ENCODE data around the gene EDC4. TPM values are rescaled to one million over a fixed set of nuclear protein-coding genes. Genes with fewer than 3 reads are reported as not detected.

Gene EDC4
- 50.7 to 67.5 TPM (median 64.8 TPM) in 5 replicates for total RNA-seq (2022; extraction: Qiagen RNA extraction; ENCODE audit: low read depth)

GRCh38 chr16:67872631-67873434 is at the start of gene EDC4:
TSS of gene EDC4 (plus strand) at chr16:67873052. CDS start at chr16:67873262, 210 bp downstream.

DNA sequence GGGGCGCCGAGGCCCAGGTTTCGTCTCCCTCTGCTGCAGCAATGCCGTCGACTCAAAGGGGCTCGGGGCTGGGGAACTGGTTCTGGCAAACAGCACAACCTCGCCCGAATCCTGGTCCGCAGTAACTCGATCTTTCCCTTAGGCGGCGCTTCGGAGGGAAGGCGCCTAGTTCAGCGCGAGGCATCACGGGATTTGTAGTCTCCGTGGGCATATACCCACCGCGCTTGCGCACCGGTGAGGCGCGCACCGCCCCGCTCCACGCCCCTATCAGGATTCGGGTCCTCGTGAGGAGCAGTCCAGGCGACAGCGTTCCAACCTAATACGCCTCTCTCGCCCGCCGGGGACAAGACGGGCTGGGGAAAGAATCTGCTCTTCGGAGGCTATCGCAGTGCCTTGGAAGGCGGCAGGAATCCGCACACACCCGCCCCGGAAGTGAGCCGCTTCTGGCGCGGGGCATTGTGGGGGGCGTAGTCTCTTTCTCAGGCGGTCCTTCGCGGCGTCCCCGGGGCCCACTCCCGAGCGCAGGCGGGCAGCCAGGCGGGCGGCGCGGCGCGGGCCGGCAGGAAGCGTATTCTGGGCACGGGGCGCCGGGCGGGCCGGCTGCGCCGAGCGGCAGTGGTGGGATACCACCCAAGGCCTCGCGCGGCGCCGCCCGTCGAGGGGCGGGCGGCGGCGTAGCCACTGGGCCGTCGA is 30.9 kb upstream of the EDC4 start, which contains the start of gene THAP11:
Gene THAP11 (plus strand): TSS at position 505 of the 693 bp plus-strand sequence. CDS start 235 bp downstream, outside the sequence.

DNA sequence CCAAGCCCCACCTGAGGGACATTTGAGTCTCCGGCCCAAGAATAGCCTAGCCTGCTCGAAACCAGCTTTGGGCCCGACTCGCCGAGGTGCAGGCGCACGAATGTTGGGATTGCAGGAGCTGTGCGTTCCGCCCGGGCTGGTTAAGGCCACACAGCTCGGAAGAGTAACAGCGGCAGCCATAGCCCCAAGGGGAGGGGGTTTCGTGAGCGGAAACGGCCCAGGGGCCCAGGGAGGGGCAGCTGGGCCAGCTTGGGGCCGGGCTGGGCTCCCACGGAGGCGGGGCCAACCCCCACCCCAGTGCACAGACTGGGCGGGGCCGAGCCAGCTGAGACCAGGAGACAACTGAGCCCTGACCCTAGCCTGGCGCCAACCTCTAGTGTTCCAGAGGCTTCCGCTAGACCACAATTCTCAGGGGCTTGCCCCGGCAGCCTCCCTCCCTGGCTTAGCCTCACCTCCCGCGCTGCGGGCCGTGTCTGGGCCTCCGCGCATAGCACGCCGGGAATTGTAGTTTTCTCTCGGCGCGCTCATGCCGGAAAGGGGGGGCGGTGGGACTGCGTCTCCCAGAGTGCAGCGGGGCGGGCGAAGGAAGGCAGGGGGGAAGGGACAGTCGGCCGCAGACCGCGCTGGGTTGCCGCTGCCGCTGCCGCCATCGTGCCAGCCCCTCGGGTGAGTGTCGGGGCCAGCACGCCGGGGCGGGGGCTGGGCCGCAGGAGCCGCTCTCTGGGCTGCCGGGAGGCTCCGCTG is 26.4 kb upstream of the EDC4 start, which contains the start of gene NUTF2:
Gene NUTF2 (plus strand): TSS at position 614 of the 744 bp plus-strand sequence. CDS start 18,198 bp downstream, outside the sequence.

GRCh38 chr16:67847064-67847861 is 25.6 kb upstream of the EDC4 start, which contains the start of gene CENPT:
TSS of gene CENPT (minus strand) at chr16:67847693. CDS start at chr16:67833859, 13,834 bp downstream.

DNA sequence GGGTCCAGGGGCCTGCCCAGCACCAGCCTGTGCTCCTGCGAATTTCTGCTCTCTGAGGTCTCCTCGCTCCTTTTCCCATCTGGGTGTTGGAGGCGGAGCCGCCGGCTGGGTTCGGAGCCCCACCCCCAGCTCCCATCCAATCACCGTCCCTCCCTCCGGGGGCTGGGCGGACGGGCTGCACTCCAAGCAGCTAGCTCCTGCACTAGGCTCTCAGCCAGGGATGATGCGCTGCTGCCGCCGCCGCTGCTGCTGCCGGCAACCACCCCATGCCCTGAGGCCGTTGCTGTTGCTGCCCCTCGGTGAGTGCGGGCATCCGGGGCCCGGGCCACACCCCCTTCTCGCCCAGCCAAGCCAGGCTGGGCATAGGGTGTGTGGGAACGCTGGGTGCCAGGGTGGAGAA is 11.8 kb downstream of the EDC4 start, which contains the start of gene NRN1L:
Gene NRN1L (plus strand): TSS at position 202 of the 400 bp plus-strand sequence. CDS start 19 bp downstream, at position 221.

DNA sequence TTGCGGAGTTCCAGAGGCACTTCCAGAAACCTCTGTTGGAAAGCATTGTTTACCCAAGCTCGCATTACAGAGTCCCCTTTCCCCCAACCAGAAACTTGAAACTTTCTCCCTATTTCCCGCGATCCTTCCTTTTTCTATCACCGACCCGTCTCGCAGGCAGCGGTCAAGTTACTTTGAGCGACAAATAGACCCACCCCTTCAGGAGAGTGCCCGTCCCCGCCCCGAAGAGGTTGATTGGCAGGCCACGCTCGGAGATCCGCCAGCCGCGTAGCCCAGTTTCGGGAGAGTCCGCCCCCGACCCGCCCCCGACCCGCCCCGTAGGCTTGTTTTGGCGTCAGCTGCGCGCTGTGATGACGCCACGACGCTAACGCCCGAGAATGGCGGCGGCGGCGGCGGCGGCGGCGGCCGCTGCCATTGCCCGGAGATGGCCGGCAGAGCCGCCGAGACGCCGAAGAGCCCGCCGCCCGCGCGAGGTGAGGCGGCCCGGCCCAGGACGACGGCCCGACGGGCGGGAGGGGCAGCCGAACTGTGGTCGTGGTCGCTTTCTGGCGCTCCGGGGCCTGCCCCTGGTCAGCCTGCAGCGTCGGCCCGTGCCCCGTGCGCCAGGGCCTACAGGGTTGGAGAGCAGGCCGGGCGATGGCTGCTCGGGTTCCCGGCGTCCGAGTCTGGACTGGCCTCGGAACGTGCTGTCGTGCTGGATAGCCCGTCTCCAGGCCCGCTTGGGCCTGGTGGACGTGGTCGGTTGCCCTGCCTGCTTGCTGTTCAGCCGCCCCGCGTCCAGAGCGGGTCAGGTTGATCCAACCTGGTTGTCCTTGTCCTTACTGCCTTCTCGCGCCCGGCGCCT is 20.3 kb downstream of the EDC4 start, which contains the start of gene PSKH1:
Gene PSKH1 (plus strand): TSS at position 356 of the 844 bp plus-strand sequence. CDS start 15,496 bp downstream, outside the sequence.

Other genes starting within 250 kb of the EDC4 start
- gene CARMIL2, start 227.9 kb upstream of the EDC4 start, total RNA-seq (2022; extraction: Qiagen RNA extraction; ENCODE audit: low read depth), result 1.0 to 2.0 TPM (median 1.7 TPM) in 5 replicates
- gene ACD, start 212.8 kb upstream of the EDC4 start, total RNA-seq (2022; extraction: Qiagen RNA extraction; ENCODE audit: low read depth), result 23.8 to 36.1 TPM (median 33.6 TPM) in 5 replicates
- 1.2 to 2.1 TPM (median 1.7 TPM) in 5 replicates for gene PARD6A, start 212.1 kb upstream of the EDC4 start, total RNA-seq (2022; extraction: Qiagen RNA extraction; ENCODE audit: low read depth)
- gene ENKD1, start 206.3 kb upstream of the EDC4 start, total RNA-seq (2022; extraction: Qiagen RNA extraction; ENCODE audit: low read depth), result 9.4 to 11.1 TPM (median 10.4 TPM) in 5 replicates
- 0.14 TPM in 1 of 5 replicates, not detected in the others for gene C16orf86, start 206.2 kb upstream of the EDC4 start, total RNA-seq (2022; extraction: Qiagen RNA extraction; ENCODE audit: low read depth)
- gene GFOD2, start 153.7 kb upstream of the EDC4 start, total RNA-seq (2022; extraction: Qiagen RNA extraction; ENCODE audit: low read depth), result 16.9 to 17.9 TPM (median 17.0 TPM) in 5 replicates
- gene RANBP10, start 66.5 kb upstream of the EDC4 start, total RNA-seq (2022; extraction: Qiagen RNA extraction; ENCODE audit: low read depth), result 8.1 to 9.9 TPM (median 8.8 TPM) in 5 replicates
- 0.33 to 0.71 TPM (median 0.46 TPM) in 5 replicates for gene TSNAXIP1, start 66.2 kb upstream of the EDC4 start, total RNA-seq (2022; extraction: Qiagen RNA extraction; ENCODE audit: low read depth)
- gene THAP11, start 30.7 kb upstream of the EDC4 start, total RNA-seq (2022; extraction: Qiagen RNA extraction; ENCODE audit: low read depth), result 27.0 to 43.3 TPM (median 40.3 TPM) in 5 replicates
- gene NUTF2, start 26.1 kb upstream of the EDC4 start, total RNA-seq (2022; extraction: Qiagen RNA extraction; ENCODE audit: low read depth), result 237 to 270 TPM (median 244 TPM) in 5 replicates
- gene CENPT, start 25.4 kb upstream of the EDC4 start, total RNA-seq (2022; extraction: Qiagen RNA extraction; ENCODE audit: low read depth), result 23.0 to 30.4 TPM (median 28.9 TPM) in 5 replicates
- not detected in 5 replicates for gene NRN1L, start 11.8 kb downstream of the EDC4 start, total RNA-seq (2022; extraction: Qiagen RNA extraction; ENCODE audit: low read depth)
- 10.0 to 16.2 TPM (median 15.6 TPM) in 5 replicates for gene PSKH1, start 20.2 kb downstream of the EDC4 start, total RNA-seq (2022; extraction: Qiagen RNA extraction; ENCODE audit: low read depth)
- gene CTRL, start 58.8 kb downstream of the EDC4 start, total RNA-seq (2022; extraction: Qiagen RNA extraction; ENCODE audit: low read depth), result 1.1 to 3.1 TPM (median 1.8 TPM) in 5 replicates
- 41.8 to 55.9 TPM (median 52.2 TPM) in 5 replicates for gene PSMB10, start 63.8 kb downstream of the EDC4 start, total RNA-seq (2022; extraction: Qiagen RNA extraction; ENCODE audit: low read depth)
- 5.1 to 12.7 TPM (median 10.8 TPM) in 5 replicates for gene LCAT, start 71.1 kb downstream of the EDC4 start, total RNA-seq (2022; extraction: Qiagen RNA extraction; ENCODE audit: low read depth)
- gene SLC12A4, start 95.6 kb downstream of the EDC4 start, total RNA-seq (2022; extraction: Qiagen RNA extraction; ENCODE audit: low read depth), result 21.7 to 31.2 TPM (median 23.7 TPM) in 5 replicates
- not detected in 5 replicates for gene DPEP3, start 107.4 kb downstream of the EDC4 start, total RNA-seq (2022; extraction: Qiagen RNA extraction; ENCODE audit: low read depth)
- gene DPEP2, start 126.4 kb downstream of the EDC4 start, total RNA-seq (2022; extraction: Qiagen RNA extraction; ENCODE audit: low read depth), result not detected in 5 replicates
- gene DPEP2NB, start 142.9 kb downstream of the EDC4 start, total RNA-seq (2022; extraction: Qiagen RNA extraction; ENCODE audit: low read depth), result not detected in 5 replicates
- gene DDX28, start 150.2 kb downstream of the EDC4 start, total RNA-seq (2022; extraction: Qiagen RNA extraction; ENCODE audit: low read depth), result 18.0 to 23.0 TPM (median 20.5 TPM) in 5 replicates
- 17.4 to 18.0 TPM (median 18.0 TPM) in 5 replicates for gene DUS2, start 150.2 kb downstream of the EDC4 start, total RNA-seq (2022; extraction: Qiagen RNA extraction; ENCODE audit: low read depth)
- 12.9 to 16.5 TPM (median 16.2 TPM) in 5 replicates for gene NFATC3, start 212.3 kb downstream of the EDC4 start, total RNA-seq (2022; extraction: Qiagen RNA extraction; ENCODE audit: low read depth)